CD14-positive monocyte (primary cell): ENCODE results near the gene SCAMP3. TPM values are rescaled to one million over a fixed set of nuclear protein-coding genes. Genes with fewer than 3 reads are reported as not detected.
A peak's percentile ranks its signal among the peaks of the same experiment; 100 is the strongest.
"Not testable (repeated sequence)": the region's sequence is repeated elsewhere in the genome, so short reads cannot be mapped to it uniquely, and the experiment has no call there.

Experiments used
- DNase-seq, 3 donors: peaks; one replicate each; pipeline ENCODE4 v3.0.0-alpha.2; 2011 to 2022
- H2AFZ ChIP-seq: 2 replicates; pipeline ENCODE4 v1.6.0; 2012; ENCODE audit warnings: mild to moderate bottlenecking, low read depth, low read length, inconsistent platforms; ENCODE audit not compliant: insufficient read depth, poor library complexity, severe bottlenecking
- H3K27ac ChIP-seq, 2 donors: 1 replicate in 1 of 2; 2 replicates in 1 of 2; pipeline ENCODE4 v1.5.1; 2012 to 2013; ENCODE audit warnings: low read length in 2 of 2, control low read depth in 1 of 2, inconsistent platforms in 1 of 2, low read depth in 1 of 2, mild to moderate bottlenecking in 1 of 2
- H3K27me3 ChIP-seq, 2 donors: one replicate each; pipeline versions ENCODE4 v1.6.0 to v1.6.1; 2011 to 2013; ENCODE audit warnings: low read length in 2 of 2; ENCODE audit not compliant: control insufficient read depth in 2 of 2, insufficient read depth in 2 of 2
- H3K36me3 ChIP-seq, 2 donors: replicated peaks in 1 of 2; 1 replicate in 1 of 2; 2 replicates in 1 of 2; pipeline versions ENCODE4 v1.5.1 to v1.6.1; 2012 to 2013; ENCODE audit warnings: low read length in 2 of 2, control low read depth in 1 of 2, inconsistent platforms in 1 of 2, mild to moderate bottlenecking in 1 of 2; ENCODE audit not compliant: insufficient read depth in 2 of 2, control insufficient read depth in 1 of 2
- H3K4me1 ChIP-seq, 2 donors: 1 replicate in 1 of 2; 2 replicates in 1 of 2; pipeline versions ENCODE4 v1.5.1 to v1.6.1; 2012 to 2013; ENCODE audit warnings: low read length in 2 of 2, control low read depth in 1 of 2, inconsistent platforms in 1 of 2, mild to moderate bottlenecking in 1 of 2, moderate library complexity in 1 of 2; ENCODE audit not compliant: insufficient read depth in 2 of 2, control insufficient read depth in 1 of 2
- H3K4me2 ChIP-seq: replicated peaks from 2 replicates; pipeline ENCODE3; 2012; ENCODE audit warnings: low read length, moderate library complexity, mild to moderate bottlenecking; ENCODE audit not compliant: poor library complexity, severe bottlenecking; ENCODE audit errors: extremely low read depth
- H3K4me3 ChIP-seq, 3 experiments: fragments of 200-600 bp in 1 of 3; sonication (generic) in 1 of 3; replicated peaks in 1 of 3; 1 replicate in 2 of 3; 2 replicates in 1 of 3; pipeline ENCODE4 v1.5.1; 2011 to 2013; ENCODE audit warnings: low read length in 3 of 3, mild to moderate bottlenecking in 3 of 3, control low read depth in 2 of 3, low read depth in 2 of 3, inconsistent platforms in 1 of 3, moderate library complexity in 1 of 3
- H3K79me2 ChIP-seq: 2 replicates; pipeline ENCODE4 v1.6.0; 2012; ENCODE audit warnings: mild to moderate bottlenecking, control low read depth, inconsistent platforms, low read length, moderate library complexity; ENCODE audit not compliant: insufficient read depth
- H3K9ac ChIP-seq: 2 replicates; pipeline ENCODE4 v1.6.0; 2017; ENCODE audit warnings: low read length, mild to moderate bottlenecking; ENCODE audit not compliant: insufficient read depth, poor library complexity, severe bottlenecking
- H3K9me3 ChIP-seq, 2 donors: replicated peaks in 1 of 2; 1 replicate in 1 of 2; 2 replicates in 1 of 2; pipeline versions ENCODE4 v1.5.1 to v1.6.1; 2012 to 2013; ENCODE audit warnings: low read length in 2 of 2, control low read depth in 1 of 2; ENCODE audit not compliant: control insufficient read depth in 1 of 2, insufficient read depth in 1 of 2
- H4K20me1 ChIP-seq: 2 replicates; pipeline ENCODE4 v1.6.0; 2012; ENCODE audit warnings: mild to moderate bottlenecking, low read length, control low read depth, moderate library complexity; ENCODE audit not compliant: insufficient read depth
- H3K27ac Mint-ChIP-seq, 7 donors: one replicate each; pipeline ENCODE4 v1.8.0; 2020; ENCODE audit warnings: mild to moderate bottlenecking in 7 of 7, mixed read lengths in 7 of 7, moderate library complexity in 6 of 7, inconsistent platforms in 2 of 7
- H3K27me3 Mint-ChIP-seq, 3 donors: one replicate each; pipeline ENCODE4 v1.8.0; 2021 to 2022; ENCODE audit warnings: low read depth in 3 of 3, mild to moderate bottlenecking in 3 of 3, mixed read lengths in 3 of 3, moderate library complexity in 3 of 3, inconsistent platforms in 1 of 3
- H3K36me3 Mint-ChIP-seq, 2 donors: one replicate each; pipeline ENCODE4 v1.8.0; 2020; ENCODE audit warnings: mixed read lengths in 2 of 2, inconsistent platforms in 1 of 2, mild to moderate bottlenecking in 1 of 2
- H3K4me1 Mint-ChIP-seq: one replicate; pipeline ENCODE4 v1.8.0; 2020; ENCODE audit warnings: mild to moderate bottlenecking, mixed read lengths
- H3K4me3 Mint-ChIP-seq, 2 donors: one replicate each; pipeline ENCODE4 v1.8.0; 2020; ENCODE audit warnings: mild to moderate bottlenecking in 2 of 2, mixed read lengths in 2 of 2, moderate library complexity in 1 of 2
- H3K9me3 Mint-ChIP-seq, 7 donors: one replicate each; pipeline ENCODE4 v1.8.0; 2020 to 2022; ENCODE audit warnings: mixed read lengths in 7 of 7, mild to moderate bottlenecking in 6 of 7, moderate library complexity in 6 of 7, inconsistent platforms in 2 of 7
- WGBS: methylation state at CpG from one replicate; pipeline ENCODE4 v1.1.5; 2013; ENCODE audit warnings: missing lambda C conversion rate; ENCODE audit not compliant: insufficient coverage; 5-methylcytosine and 5-hydroxymethylcytosine counted together
- intact Hi-C, 2 donors: fragments of 100-400 bp; cut with micrococcal nuclease; formaldehyde crosslinking; loops; one replicate each; pipeline versions ENCODE4 v1.15.0 to v1.15.1; 2023
- polyA plus RNA-seq, 3 donors: library from polyadenylated mRNA; depleted of rRNA in 1 of 3; unstranded in 2 of 3; stranded (reverse) in 1 of 3; fragments of 300-500 nt in 2 of 3; fragments of >200 nt in 1 of 3; fragmentation: Illumina TruSeq in 2 of 3; gene quantifications; 1 replicate in 2 of 3; 2 replicates in 1 of 3; pipeline ENCODE4 v1.2.3, GENCODE V29; 2012 to 2021

Gene SCAMP3
- polyA plus RNA-seq, 3 donors: 54.9 to 69.8 (median 64.9) TPM

DNA sequence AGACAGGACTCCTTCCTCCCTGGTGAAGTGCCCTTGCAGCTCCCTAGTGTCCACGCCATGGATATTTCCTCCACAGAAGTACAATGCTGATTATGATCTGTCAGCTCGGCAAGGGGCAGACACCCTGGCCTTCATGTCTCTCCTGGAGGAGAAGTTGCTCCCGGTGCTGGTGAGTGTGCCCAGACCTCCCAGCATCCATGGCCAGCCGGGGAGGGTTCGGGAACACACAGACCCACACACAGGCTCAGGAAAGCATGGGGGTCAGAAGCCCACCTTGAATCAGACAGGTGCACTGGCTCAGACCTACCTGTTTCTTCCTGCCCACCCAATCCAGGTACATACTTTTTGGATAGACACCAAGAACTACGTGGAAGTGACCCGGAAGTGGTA, 50.1 kb downstream of the SCAMP3 start:
- H3K9ac ChIP-seq, H3K27me3 Mint-ChIP-seq, H3K36me3 ChIP-seq, H4K20me1 ChIP-seq, H3K9me3 ChIP-seq, H3K27ac ChIP-seq, H3K4me3 ChIP-seq, H3K4me2 ChIP-seq, DNase-seq, H3K27me3 ChIP-seq, H2AFZ ChIP-seq, H3K9me3 Mint-ChIP-seq, H3K4me3 Mint-ChIP-seq, intact Hi-C loops: not testable (repeated sequence)
- peaks cover 17 to 34% of the 10 kb centered on the region in 2 donors for H3K36me3 Mint-ChIP-seq
- Histone ChIP-seq H3K4me1 (peaks cover 53 to 67% of the 10 kb centered on the region in 2 donors), H3K79me2 (peaks cover 24% of the 10 kb centered on the region)
- peaks cover 56% of the 10 kb centered on the region for H3K4me1 Mint-ChIP-seq
- H3K27ac Mint-ChIP-seq: peak overlapping the region in 3 of 7 donors; percentile 97 to 100 (median 100)
- WGBS: 90% methylated on average over 3 of the region's 7 CpGs

DNA sequence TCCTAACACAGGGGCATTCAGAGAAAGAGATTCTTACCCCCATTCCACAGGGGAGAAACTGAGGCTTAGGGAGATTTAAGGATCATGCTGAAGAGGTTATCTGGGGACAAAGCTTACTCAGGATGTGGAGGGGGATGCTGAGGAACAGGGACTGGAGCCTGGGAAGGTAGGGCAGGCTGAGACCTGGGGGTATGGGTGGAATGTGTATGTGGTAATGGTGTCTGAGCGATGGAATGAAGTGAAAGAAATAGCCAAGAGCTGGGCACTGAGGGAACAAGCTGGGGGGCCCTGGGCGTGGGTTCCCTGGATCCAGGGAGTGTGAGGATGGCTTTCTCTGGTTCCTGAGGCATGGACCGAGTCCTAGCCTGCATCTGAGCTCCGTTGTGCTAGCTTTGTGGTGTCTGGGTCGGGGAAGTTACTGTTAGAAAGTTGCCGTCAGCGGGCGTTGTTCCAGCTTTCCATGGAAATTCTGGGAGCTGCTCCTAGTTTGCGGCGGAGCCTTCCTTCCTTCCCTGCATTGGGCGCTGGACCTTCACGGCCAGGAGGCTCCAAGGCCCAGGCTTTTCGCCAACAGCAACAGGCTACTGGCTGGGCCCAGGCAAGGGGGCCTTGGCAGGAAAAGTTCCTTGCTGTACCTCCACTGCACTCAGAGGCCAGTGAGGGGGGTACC, 50.6 kb downstream of the SCAMP3 start:
- peak overlapping the region in 1 of 3 experiments; percentile 90 for H3K4me3 ChIP-seq
- H3K36me3 Mint-ChIP-seq: peaks cover 17 to 33% of the 10 kb centered on the region in 2 donors
- H3K79me2 ChIP-seq: peaks cover 24% of the 10 kb centered on the region
- H3K9me3 ChIP-seq, H3K27me3 Mint-ChIP-seq, H4K20me1 ChIP-seq, H2AFZ ChIP-seq, H3K9ac ChIP-seq, intact Hi-C loops, H3K36me3 ChIP-seq, H3K9me3 Mint-ChIP-seq, H3K27me3 ChIP-seq, DNase-seq: not testable (repeated sequence)
- H3K4me1 Mint-ChIP-seq: peaks cover 60% of the 10 kb centered on the region
- WGBS: 91% methylated on average over 6 of the region's 13 CpGs
- peak overlapping the region; percentile 62 to 98 for H3K27ac ChIP-seq
- peaks cover 56 to 72% of the 10 kb centered on the region in 2 donors for H3K4me1 ChIP-seq
- peak overlapping the region; percentile 57 for H3K4me2 ChIP-seq
- H3K27ac Mint-ChIP-seq: peak overlapping the region; percentile 97 to 100 (median 99)
- H3K4me3 Mint-ChIP-seq: peak overlapping the region; percentile 63 to 74
